ENCODE data around the gene IMMP2L.

The IMMP2L gene

DNA sequence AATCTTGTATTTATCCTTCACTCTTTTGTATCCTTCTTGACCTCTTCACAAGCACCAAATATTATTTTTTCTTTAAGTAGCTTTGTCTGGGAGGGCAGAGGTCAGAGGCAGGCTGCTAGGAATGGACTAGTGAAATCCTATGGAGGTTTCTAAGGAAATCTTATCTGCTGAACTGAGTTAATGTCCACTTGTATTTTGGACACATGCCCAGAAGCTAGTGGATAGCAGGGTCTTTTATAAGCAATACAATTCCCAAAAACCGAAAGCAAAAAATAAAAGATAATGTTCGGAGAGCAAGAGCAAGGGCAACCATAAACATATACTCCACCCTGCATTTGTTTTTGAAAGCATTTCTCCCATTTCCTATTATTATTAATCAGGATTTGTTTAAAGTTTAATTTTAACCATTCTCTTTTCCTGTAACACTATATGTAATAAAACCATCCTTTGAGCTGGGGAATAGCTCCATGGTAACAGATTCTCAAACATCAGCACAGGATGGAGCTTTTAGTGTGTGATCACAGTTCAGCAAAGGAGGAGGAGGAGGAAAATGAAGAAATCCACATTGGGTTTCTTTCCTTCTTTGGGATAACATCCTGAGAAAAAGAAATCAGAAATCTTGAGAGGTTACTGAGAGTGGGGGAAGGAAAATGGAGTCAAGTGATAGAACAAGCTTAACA, 799.6 kb downstream of the IMMP2L start:
- DNase-seq (ENCODE audit: low read depth in 2 of 2, low spot score in 1 of 2): no peak

DNA sequence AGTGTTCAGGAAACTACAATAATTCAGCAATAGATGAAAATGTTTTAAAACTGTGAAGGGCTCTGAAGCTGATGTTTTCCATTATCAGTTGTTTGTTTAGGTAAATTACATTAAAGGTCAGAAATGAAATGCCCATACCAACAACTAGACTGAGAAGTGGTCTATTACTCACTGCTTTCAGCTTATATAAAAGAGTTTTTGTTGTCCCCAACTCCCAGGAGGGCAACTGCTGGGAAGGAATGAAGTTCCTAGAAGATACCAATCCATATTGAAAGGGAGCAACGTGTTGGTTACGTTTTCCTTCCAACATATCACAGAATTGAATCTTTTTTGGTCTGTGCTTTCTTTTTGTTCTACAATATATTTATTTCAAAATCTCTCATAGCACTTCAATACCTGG, 802.0 kb downstream of the IMMP2L start:
- no peak for DNase-seq (ENCODE audit: low read depth in 2 of 2, low spot score in 1 of 2)

DNA sequence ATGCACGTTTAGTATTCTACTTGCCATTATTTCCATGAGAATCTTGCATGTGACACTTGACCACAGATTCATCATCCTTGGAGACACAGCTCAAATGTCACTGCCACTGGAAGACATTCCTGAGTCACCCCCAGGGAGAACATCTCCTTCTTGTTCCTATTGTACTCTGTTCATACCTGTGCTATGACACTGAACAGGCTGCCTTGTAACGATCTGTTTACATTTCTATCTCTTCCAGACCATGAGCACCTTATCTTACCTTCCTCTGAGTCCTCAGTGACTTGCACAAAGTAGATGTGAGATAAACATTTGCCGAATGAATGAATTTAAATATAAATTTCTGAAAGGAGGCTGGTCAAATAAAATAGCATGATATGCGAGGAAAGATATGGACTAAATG, 803.2 kb downstream of the IMMP2L start:
- DNase-seq (ENCODE audit: low read depth in 2 of 2, low spot score in 1 of 2): no peak

DNA sequence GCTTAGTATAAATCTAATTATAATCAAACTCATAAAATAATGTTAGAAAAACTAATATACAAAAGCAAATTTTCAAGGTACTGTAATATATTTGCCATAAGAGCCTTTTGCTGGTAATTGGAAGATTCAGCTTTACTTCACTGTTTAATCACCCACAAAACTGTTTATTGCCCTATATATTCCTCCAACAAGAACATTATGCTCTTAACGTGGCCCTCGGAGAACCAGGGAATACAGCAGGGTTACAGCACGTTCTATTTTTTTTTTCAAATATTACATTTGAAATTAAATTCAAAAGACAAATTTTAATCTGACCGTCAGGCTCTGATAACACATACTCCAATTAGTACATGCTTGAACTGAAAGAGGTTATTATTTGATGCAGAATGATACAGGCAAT, 807.6 kb downstream of the IMMP2L start:
- DNase-seq (ENCODE audit: low read depth in 2 of 2, low spot score in 1 of 2): no peak

DNA sequence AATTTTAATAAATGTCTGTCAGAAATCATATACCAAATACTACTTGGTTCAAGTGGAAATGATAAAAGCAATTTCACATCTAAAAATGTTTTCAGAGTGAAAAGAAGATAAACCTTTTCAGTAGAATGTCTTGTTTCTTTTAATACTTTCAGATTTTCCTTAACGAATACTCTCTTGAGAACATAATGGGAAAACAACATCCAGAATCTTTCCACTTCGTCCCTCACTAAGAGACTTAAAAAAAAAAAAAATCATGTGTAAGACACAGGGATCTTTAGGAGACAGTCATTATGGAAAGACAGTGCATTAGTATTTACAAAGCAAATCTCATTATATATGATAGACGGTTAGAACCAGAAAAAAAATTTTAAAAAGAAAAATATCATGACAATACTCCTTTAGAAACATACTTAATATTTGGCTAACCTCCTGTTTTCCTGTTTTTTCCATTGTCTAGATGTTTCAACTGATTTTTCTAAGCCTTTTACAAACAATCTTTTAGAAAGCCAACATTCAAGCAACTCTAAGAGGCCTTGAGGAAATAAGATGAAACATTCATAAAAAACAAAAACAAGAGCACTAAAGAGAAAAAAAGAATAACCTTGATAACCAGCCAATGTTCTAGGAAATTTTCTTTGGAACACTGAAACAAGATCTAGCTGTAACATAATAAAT, 811.2 kb downstream of the IMMP2L start:
- DNase-seq (ENCODE audit: low read depth in 2 of 2, low spot score in 1 of 2): no peak

DNA sequence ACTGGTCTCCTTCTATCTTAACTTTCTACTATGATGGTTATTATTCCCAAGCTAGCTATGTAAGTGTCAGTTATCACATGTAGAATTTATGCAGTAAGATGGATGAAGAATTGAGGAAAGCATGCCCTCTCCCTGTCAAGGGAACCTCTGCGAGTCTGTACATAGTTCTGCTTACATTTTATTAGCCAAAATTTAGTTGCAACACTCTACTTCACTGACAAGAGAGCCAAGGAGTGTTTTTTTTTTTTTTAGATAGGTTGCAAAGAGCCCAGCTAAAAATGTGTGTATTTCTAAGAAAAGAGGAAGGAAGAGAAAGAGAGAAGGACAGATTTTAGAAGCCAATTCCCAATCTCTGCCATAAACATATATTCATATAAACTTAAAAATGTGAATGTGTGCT, 829.1 kb downstream of the IMMP2L start:
- DNase-seq (ENCODE audit: low read depth in 2 of 2, low spot score in 1 of 2): no peak

DNA sequence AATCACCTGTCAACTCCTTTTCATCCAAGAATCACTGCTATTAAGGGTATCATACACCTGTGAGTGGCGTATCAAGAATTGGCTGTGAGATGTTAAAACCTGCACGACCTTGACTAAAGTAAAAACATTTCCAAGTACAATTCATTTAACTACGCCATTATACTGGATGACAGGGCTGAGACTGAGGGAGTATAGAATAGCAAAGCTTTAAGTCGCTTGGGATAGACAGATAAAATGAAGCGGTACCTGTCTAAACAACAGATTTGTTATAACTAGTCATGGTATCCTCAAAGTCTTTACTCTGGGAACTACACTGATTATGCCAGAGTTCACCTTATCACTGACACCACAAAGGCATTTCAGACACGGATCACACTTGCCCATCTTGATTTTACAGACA, 837.5 kb downstream of the IMMP2L start:
- DNase-seq (ENCODE audit: low read depth in 2 of 2, low spot score in 1 of 2): no peak

DNA sequence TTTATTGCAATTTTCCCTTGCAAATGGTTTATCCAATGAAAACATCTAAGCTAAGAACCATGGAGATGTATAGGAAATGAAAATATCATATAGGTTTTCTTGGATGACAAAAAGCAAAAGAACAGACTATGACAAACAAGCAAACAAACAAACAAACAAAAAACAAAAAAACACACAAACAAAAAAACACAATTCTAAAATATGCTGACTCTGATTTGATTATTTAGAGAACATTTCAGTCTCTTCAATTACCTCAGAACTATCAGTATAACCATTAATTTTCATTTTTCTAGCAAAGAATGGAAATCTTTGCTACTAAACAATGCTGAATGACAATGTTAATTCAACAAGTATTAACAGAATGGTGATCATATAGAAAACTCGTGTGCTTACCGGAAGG, 840.9 kb downstream of the IMMP2L start:
- no peak for DNase-seq (ENCODE audit: low read depth in 2 of 2, low spot score in 1 of 2)

DNA sequence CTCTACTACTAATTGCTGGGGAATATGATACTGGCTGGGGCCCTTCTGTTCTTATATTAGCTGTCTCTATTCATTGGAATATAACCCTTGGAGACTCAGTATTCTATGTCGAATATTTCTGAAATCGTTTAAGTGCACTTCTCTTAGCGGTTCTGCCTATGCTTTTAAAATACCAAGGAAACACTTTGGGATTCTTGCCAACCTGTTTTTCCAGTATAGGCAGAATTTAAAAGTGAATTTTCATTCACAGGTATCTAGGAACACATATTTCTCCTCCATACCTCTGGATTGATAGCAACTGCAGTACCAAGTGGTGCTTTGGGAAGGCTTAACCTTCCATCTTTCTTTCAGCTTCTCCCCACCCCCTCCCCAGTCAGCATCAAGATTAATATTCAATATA, 841.7 kb downstream of the IMMP2L start:
- no peak for DNase-seq (ENCODE audit: low read depth in 2 of 2, low spot score in 1 of 2)

DNA sequence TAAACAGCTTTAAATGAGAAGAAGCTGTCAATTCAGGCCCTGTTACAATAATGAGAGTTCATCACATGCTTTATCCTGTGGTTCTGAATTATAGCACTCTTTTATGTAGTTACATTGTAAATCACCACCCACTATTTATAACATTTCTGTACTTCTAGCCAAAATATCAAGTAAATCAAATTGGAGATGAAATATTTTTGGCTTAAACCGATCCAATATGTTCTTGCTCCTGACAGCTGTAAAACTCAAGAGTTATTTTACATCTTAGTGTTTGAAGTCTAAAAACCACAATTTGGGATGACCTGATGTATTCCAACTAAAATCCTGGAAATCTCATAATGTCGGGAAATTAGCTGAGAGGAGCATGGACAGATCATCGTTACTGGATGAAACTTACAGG, 842.6 kb downstream of the IMMP2L start:
- DNase-seq (ENCODE audit: low read depth in 2 of 2, low spot score in 1 of 2): no peak

DNA sequence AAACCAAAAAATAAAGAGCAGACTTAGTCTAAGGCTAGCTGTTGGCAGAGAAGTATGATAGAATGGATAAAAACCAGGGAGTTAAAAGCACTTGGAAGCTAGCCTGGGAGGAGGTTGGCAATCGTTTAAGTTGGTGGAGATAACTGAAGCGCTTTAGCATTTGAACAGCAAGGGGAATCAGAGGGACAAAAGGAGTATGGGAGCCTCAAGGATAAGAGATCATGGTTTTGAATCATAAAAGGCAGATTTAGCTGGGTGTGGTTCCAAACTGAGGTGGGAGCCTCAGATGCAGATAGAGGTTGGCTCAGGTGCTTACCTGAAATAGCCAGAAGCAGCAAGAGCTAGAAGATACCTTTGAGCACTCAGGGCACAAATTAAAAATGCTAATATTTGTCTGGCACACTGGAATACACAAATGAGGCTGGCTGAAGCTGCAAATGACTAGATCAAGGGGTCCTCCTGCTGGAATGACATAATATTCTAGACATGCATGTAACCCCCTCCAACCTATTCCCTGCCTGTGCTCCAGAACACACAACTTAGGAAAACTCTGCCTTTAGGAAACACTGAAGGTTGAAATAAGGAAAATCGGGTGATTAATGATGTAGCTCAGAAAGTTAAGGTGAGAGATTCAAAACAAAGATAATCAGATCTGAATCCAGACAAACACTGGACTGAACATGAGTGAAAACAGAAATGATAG, 843.6 kb downstream of the IMMP2L start:
- no peak for DNase-seq (ENCODE audit: low read depth in 2 of 2, low spot score in 1 of 2)

DNA sequence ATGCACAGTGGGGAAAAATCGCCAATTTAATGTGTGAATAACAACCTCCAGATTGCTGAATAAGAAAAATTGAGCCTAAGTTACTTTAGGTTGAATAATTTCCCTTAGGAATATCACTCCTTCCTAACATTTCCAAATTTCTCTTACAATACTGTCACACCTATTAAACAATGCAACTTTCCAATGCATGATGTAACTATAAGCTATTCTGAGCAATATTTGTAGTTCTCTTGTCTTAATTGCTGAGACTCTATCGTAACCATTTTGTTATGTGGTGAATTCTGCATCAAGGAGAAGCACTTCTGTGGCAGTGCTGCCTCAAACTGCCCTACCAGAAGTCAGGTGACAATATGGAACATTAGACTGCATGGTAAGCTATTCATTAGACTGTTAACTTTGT, 858.1 kb downstream of the IMMP2L start:
- no peak for DNase-seq (ENCODE audit: low read depth in 2 of 2, low spot score in 1 of 2)

DNA sequence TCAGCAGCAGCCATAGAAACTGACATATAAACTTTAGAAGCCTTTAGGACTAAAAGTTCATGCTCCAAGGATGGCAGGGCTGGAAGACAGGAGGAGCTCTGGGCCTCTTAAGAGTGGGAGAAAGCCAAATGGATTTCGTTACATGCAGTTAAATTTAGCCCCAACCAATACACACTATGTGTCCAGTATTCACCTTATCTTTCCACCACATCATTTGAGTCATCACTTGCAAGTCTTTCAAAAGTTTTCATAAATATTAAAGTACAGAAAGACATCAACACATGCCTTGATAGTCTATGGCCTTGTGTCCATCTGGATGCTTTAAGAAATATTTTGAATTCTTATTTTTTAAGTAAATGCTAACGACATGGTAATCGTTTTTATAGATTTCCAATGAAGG, 863.7 kb downstream of the IMMP2L start:
- DNase-seq (ENCODE audit: low read depth in 2 of 2, low spot score in 1 of 2): no peak

DNA sequence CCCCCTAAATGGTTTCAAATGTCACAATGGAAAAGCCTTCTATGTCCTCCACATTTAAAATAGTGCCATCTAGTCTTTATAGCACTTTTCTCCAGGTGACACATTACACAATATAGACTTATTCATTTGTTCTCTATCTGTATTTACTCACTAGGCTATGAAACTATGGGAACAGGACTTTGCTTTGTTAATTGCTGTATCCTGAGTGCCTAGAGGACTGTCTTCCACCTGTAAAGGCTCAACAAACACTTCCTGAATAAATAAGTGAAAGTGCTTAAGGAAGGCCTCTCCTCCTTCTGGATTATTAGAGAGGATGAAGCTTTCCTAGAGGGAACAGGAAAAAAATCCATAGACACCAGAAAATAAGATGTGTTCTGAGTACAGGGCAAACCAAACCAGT, 868.9 kb downstream of the IMMP2L start:
- no peak for DNase-seq (ENCODE audit: low read depth in 2 of 2, low spot score in 1 of 2)

DNA sequence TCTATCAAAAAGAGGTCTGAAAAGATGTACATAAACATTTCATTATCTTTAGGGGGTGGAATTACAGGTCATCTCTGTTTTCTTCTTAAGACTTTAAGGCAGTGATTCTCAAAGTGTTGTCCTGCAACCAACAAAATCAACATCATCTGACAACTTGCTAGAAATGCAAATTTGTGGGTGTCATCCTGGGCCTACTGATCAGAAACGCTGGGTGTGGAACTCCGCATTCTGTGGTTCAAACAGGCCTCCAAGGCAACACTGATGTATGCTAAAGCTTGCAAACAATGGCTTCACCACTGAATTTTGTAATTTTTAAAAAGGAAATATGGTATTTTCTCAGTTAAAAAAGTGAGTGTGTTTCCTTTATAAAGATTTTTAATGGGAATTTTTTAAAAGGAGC, 873.4 kb downstream of the IMMP2L start:
- no peak for DNase-seq (ENCODE audit: low read depth in 2 of 2, low spot score in 1 of 2)

DNA sequence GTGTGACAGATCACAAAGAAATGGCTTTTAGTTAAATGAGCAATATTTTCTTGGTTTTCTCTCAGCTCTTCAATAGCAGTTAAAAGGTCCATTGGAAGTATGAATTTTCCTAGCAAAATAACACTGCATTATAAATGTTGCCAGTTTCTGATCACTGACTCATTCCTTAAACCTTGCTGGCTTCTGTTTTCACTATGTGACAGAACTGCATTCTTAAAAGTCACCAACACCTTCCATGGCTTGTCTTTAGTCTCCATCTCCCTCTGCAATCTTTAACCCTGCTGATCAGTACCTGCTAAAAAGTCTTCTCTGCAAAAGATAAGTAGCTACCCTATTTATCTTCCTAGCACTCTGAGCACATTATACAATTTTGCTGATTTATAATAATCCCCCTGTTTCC, 876.4 kb downstream of the IMMP2L start:
- DNase-seq (ENCODE audit: low read depth in 2 of 2, low spot score in 1 of 2): no peak

DNA sequence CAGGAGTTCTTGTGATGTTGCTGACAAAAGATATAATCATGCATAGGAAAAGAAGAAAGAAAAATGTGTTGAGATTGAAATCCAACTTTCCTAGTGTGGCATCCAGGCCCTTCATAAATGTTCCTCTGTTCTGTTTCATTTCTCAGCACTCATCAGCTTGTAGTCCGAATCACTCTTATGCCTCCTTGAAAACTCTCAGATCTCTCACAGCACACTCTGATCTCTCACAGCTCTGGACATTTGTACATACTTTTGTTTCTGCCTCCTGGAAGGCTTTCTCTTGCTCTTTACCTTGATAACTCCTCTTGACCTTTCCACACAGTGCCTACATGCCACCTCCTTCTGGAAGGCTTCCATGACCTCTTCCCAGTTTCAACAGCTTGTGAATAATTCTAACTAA, 880.4 kb downstream of the IMMP2L start:
- no peak for DNase-seq (ENCODE audit: low read depth in 2 of 2, low spot score in 1 of 2)

DNA sequence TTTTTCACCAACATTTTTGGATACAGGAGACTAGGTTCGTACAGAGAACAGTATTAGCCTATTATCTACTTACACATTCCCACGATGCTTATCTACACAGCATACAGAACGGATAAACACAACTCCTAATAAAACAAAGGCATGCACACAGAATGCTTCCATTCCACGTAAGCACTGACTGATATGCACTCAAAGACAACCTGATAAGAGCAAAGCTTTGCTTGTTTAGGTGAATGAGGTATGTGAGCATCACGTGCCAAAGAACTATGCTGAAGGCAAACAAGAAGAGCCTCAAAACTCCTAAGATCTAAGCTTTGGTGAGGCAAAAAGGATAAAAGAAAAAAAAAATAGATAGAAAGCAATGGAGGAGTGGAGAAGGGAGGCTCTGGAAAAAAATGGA, 884.9 kb downstream of the IMMP2L start:
- DNase-seq (ENCODE audit: low read depth in 2 of 2, low spot score in 1 of 2): no peak

DNA sequence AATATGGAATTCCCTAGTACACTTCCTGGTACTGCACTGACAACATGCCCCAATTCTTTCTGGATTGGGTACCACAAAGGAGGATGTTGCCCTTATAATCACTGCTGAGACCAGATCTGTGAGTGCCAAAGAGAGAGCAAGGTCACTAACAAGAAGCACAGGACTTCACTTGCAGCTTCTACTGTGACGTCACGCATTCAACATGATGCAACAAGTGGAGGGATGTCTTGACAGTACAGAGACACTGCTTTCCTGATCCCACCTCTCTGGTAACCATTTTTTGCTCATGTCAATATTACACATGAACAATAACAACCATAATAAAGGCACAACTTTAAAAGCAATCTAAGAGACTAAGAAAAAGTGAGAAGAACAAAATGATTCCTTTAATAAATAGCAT, 885.5 kb downstream of the IMMP2L start:
- no peak for DNase-seq (ENCODE audit: low read depth in 2 of 2, low spot score in 1 of 2)

DNA sequence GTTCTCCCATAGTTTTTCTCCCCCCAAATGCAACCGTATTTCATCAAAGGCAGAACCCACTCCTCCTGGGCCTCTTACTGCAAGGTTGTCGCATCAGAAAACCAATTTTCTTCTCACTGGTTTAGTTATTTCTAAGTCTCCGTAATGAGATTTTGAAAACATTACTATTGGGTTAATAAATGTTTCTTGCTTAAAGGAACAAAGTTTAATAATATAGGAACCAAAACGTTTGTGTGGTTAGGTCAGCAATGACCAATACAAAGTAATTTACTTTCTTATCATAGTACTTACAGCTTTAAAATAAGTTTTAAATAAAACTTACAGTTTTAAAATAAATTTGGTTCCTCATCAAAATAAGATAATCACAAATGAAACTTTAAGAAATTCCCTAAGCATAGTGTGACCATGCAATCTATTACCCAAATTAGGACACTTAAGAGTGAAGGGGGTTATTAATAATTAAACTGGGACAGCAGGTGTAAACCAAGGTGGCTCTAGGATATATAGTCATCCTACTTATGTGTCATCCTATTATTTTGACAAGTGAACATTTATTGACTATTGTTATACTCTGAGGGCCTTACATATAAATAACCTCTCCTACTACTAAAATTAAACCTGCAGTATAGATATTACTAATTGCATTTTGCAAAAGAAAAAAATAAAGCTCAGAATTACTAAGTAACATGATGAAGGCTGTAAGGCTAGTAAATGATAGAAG, 886.7 kb downstream of the IMMP2L start:
- no peak for DNase-seq (ENCODE audit: low read depth in 2 of 2, low spot score in 1 of 2)

DNA sequence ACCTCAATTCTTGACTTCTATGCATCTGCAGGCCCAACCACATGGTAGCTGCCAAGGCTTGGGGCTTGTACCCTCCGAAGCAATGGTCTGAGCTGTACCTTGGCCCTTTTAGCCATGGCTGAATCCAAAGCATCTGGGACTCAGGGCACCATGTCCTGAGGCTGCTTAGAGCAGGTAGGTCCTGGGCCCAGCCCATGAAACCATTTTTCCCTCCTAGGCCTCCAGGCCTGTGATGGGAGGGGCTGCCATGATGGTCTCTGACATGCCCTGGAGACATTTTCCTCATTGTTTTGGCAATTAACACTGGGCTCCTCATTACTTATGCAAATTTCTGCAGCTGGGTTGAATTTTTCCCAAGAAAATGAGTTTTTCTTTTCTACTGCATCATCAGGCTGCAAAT, 889.1 kb downstream of the IMMP2L start:
- DNase-seq (ENCODE audit: low read depth in 2 of 2, low spot score in 1 of 2): no peak

DNA sequence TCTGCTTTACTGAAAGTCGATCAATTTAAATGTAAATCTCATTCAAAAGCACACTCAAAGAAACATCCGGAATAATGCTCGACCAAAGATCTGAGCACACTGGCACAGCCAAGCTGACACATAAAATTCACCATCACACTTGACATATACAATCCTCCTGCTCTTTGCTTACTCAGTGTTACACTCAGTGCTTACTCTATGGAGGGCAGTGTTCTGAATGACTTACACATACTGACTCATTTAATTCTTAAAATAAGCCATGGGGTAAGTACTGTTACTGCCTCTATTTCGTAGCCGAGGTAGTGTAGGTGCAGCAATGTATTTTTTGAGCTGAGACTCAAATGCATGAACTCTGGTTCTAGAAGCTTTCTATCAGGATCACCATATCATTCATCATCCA, 892.9 kb downstream of the IMMP2L start:
- no peak for DNase-seq (ENCODE audit: low read depth in 2 of 2, low spot score in 1 of 2)

All from stimulated activated CD8-positive, alpha-beta memory T cell treated with anti-CD3 and anti-CD28 coated beads, Interleukin-4, amount 100 ng/mL, for 1 hour (primary cell).